ENCODE results near the gene LSAMP. TPM values are rescaled to one million over a fixed set of nuclear protein-coding genes. Genes with fewer than 3 reads are reported as not detected.

The LSAMP gene
- total RNA-seq, 1 experiment from 2014 or later, result not detected

DNA sequence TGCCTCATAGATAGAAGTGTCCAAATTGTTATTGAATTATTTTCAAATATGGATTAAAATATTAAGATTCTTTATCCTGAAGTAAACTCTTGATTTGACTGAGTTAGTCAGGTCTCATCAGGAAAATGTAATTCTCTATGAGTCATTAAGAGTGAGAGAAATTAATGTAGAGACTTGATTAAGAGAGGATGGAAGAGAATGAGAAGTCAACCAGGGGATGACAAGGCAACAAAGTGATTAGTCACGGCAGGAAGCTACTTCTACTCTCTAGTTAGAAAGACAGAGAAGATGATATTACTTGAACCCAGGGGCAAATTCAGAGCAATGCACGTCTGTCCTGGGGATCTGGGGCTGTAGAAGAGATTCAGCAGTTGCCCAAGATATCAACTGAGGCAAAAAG is 202.5 kb downstream of the LSAMP start:
- POLR2A ChIA-PET, result no interaction called here
- H3K27me3 Mint-ChIP-seq (ENCODE audit: insufficient read depth, unreplicated experiment), result peaks cover 15% of the 10 kb centered on the region
- H3K9me3 ChIP-seq, result no peaks in the 10 kb centered on the region
- H3K27ac Mint-ChIP-seq (ENCODE audit: unreplicated experiment), result no peak overlapping the region
- no TSS peak for BruUV-seq (replicated peaks)
- CTCF ChIA-PET, result no interaction called here
- DNase-seq, result no peak
- no peaks in the 10 kb centered on the region for H3K36me3 Mint-ChIP-seq (ENCODE audit: insufficient read depth, unreplicated experiment)
- no peaks in the 10 kb centered on the region for H3K9me3 Mint-ChIP-seq (ENCODE audit: unreplicated experiment)
- H3K4me1 ChIP-seq, result no peaks in the 10 kb centered on the region
- H3K4me3 ChIP-seq (ENCODE audit: low read depth, low read length), result no peak overlapping the region
- no peaks in the 10 kb centered on the region for H3K27me3 ChIP-seq (replicated peaks; ENCODE audit: control insufficient read depth, insufficient read depth, low read length)
- H3K4me1 Mint-ChIP-seq (ENCODE audit: low read depth, unreplicated experiment), result no peaks in the 10 kb centered on the region
- TF ChIP-seq CTCF (IDR thresholded peaks at IDR 0.05; ENCODE audit: insufficient read depth in 1 of 2, low read depth in 1 of 2, low read length in 1 of 2, severe bottlenecking in 1 of 2, unreplicated experiment in 1 of 2), result no peak
- H3K4me3 Mint-ChIP-seq (ENCODE audit: unreplicated experiment), result no peak overlapping the region
- intact Hi-C loops (cut with micrococcal nuclease; ENCODE audit: unreplicated experiment), result no loop called here
- H3K36me3 ChIP-seq (ENCODE audit: control insufficient read depth, insufficient read depth, low read length), result no peaks in the 10 kb centered on the region

DNA sequence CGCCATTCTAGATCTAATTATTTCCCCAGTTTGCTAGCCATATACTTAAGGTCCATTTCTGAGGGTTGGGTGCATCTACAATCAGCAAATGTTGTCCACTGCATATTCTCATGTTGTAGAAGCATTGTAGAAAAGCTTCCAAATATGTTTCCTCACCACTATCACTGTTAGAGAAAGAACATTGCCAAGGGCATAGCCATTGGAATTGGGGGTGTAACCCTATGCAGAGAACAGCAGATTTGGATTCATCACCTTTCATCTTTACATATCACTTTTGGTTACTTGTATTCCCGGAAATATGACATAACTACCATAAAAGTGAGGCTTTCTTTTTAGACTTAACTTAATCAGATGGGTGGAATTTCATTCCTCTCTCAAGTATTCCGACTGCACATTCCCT is 203.6 kb downstream of the LSAMP start:
- TF ChIP-seq CTCF (IDR thresholded peaks at IDR 0.05; ENCODE audit: insufficient read depth in 1 of 2, low read depth in 1 of 2, low read length in 1 of 2, severe bottlenecking in 1 of 2, unreplicated experiment in 1 of 2), result no peak
- H3K36me3 ChIP-seq (ENCODE audit: control insufficient read depth, insufficient read depth, low read length), result no peaks in the 10 kb centered on the region
- no peaks in the 10 kb centered on the region for H3K4me1 ChIP-seq
- no peaks in the 10 kb centered on the region for H3K27me3 ChIP-seq (replicated peaks; ENCODE audit: control insufficient read depth, insufficient read depth, low read length)
- no peaks in the 10 kb centered on the region for H3K9me3 Mint-ChIP-seq (ENCODE audit: unreplicated experiment)
- no peaks in the 10 kb centered on the region for H3K36me3 Mint-ChIP-seq (ENCODE audit: insufficient read depth, unreplicated experiment)
- no peak for DNase-seq
- H3K4me3 Mint-ChIP-seq (ENCODE audit: unreplicated experiment), result no peak overlapping the region
- H3K9me3 ChIP-seq, result no peaks in the 10 kb centered on the region
- no peak overlapping the region for H3K27ac Mint-ChIP-seq (ENCODE audit: unreplicated experiment)
- POLR2A ChIA-PET, result no interaction called here
- intact Hi-C loops (cut with micrococcal nuclease; ENCODE audit: unreplicated experiment), result no loop called here
- H3K4me1 Mint-ChIP-seq (ENCODE audit: low read depth, unreplicated experiment), result no peaks in the 10 kb centered on the region
- BruUV-seq (replicated peaks), result no TSS peak
- CTCF ChIA-PET, result no interaction called here
- peaks cover 15% of the 10 kb centered on the region for H3K27me3 Mint-ChIP-seq (ENCODE audit: insufficient read depth, unreplicated experiment)
- no peak overlapping the region for H3K4me3 ChIP-seq (ENCODE audit: low read depth, low read length)

- no TSS peak for BruUV-seq (replicated peaks)
- no peak overlapping the region for H3K27ac Mint-ChIP-seq (ENCODE audit: unreplicated experiment)
These were observed 205.0 kb downstream of the LSAMP start for GRCh38 chr3:116240261-116240660.

More at GRCh38 chr3:116240261-116240660, 205.0 kb downstream of the LSAMP start:
- no peak for DNase-seq
- H3K9me3 ChIP-seq, result no peaks in the 10 kb centered on the region
- no peaks in the 10 kb centered on the region for H3K4me1 ChIP-seq
- peaks cover 15% of the 10 kb centered on the region for H3K27me3 Mint-ChIP-seq (ENCODE audit: insufficient read depth, unreplicated experiment)
- no peaks in the 10 kb centered on the region for H3K36me3 ChIP-seq (ENCODE audit: control insufficient read depth, insufficient read depth, low read length)
- intact Hi-C loops (cut with micrococcal nuclease; ENCODE audit: unreplicated experiment), result no loop called here
- no peak overlapping the region for H3K4me3 ChIP-seq (ENCODE audit: low read depth, low read length)
- H3K27me3 ChIP-seq (replicated peaks; ENCODE audit: control insufficient read depth, insufficient read depth, low read length), result no peaks in the 10 kb centered on the region
- H3K9me3 Mint-ChIP-seq (ENCODE audit: unreplicated experiment), result no peaks in the 10 kb centered on the region
- ChIA-PET CTCF (no interaction called here), POLR2A (no interaction called here)
- no peaks in the 10 kb centered on the region for H3K4me1 Mint-ChIP-seq (ENCODE audit: low read depth, unreplicated experiment)
- H3K4me3 Mint-ChIP-seq (ENCODE audit: unreplicated experiment), result no peak overlapping the region
- TF ChIP-seq CTCF (IDR thresholded peaks at IDR 0.05; ENCODE audit: insufficient read depth in 1 of 2, low read depth in 1 of 2, low read length in 1 of 2, severe bottlenecking in 1 of 2, unreplicated experiment in 1 of 2), result no peak
- H3K36me3 Mint-ChIP-seq (ENCODE audit: insufficient read depth, unreplicated experiment), result no peaks in the 10 kb centered on the region

Measured in Caco-2 (cell line).